Mesothelial cell of epicardium (in vitro differentiated cells): ENCODE results near the gene TMUB1. TPM values are rescaled to one million over a fixed set of nuclear protein-coding genes. Genes with fewer than 3 reads are reported as not detected.

Experiments
- DNase-seq, 2 experiments: peaks; one replicate each; pipeline ENCODE4 v3.0.0; 2021; ENCODE audit warnings: low spot score in 2 of 2; ENCODE audit not compliant: unreplicated experiment in 2 of 2
- H3K27ac Mint-ChIP-seq: 2 replicates; pipeline ENCODE4 v1.8.0; 2021; ENCODE audit warnings: mixed read lengths
- H3K27me3 Mint-ChIP-seq: 2 replicates; pipeline ENCODE4 v1.8.0; 2021; ENCODE audit warnings: low read depth, mixed read lengths
- H3K36me3 Mint-ChIP-seq: 2 replicates; pipeline ENCODE4 v1.8.0; 2021; ENCODE audit warnings: mixed read lengths
- H3K4me1 Mint-ChIP-seq: 2 replicates; pipeline ENCODE4 v1.8.0; 2021; ENCODE audit warnings: mixed read lengths
- H3K4me3 Mint-ChIP-seq: 2 replicates; pipeline ENCODE4 v1.8.0; 2021; ENCODE audit warnings: mild to moderate bottlenecking, moderate library complexity, mixed read lengths
- H3K9me3 Mint-ChIP-seq: 2 replicates; pipeline ENCODE4 v1.8.0; 2021; ENCODE audit warnings: mixed read lengths
- total RNA-seq: library from RNA; stranded (reverse); gene quantifications from 3 replicates; pipeline ENCODE4 v1.2.1, GENCODE V29; 2021
- TF ChIP-seq, protein P1 (sequence below): fragments of 200-600 bp; sonication (generic); IDR thresholded peaks from one replicate; pipeline ENCODE4 v1.5.0; 2021; ENCODE audit warnings: antibody characterized with exemption; ENCODE audit not compliant: unreplicated experiment

Gene TMUB1
- total RNA-seq, 1 donor from 2014 or later, result 34.7 TPM

DNA sequence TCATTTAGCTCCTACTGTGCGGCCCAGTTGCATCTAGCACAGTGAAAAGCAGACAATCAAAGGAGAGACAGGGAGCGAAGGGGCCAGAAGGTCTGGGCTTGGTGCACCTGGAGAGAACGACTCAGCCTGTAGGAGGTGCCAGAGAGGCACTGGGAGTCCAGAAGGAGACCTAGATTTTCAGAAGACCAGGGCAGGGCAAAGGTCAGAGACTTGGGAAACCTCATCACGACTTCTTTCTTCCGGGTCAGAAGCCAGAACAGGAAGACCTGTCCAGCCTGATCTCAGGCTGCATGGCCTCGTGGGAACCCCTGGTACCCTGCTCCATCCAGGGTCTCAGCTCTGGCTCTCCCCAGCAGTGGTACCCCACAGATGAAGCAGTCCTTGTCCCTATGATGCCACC, 8.1 kb upstream of the TMUB1 start:
- H3K27me3 Mint-ChIP-seq, result no peaks in the 10 kb centered on the region
- TF ChIP-seq, protein P1, sequence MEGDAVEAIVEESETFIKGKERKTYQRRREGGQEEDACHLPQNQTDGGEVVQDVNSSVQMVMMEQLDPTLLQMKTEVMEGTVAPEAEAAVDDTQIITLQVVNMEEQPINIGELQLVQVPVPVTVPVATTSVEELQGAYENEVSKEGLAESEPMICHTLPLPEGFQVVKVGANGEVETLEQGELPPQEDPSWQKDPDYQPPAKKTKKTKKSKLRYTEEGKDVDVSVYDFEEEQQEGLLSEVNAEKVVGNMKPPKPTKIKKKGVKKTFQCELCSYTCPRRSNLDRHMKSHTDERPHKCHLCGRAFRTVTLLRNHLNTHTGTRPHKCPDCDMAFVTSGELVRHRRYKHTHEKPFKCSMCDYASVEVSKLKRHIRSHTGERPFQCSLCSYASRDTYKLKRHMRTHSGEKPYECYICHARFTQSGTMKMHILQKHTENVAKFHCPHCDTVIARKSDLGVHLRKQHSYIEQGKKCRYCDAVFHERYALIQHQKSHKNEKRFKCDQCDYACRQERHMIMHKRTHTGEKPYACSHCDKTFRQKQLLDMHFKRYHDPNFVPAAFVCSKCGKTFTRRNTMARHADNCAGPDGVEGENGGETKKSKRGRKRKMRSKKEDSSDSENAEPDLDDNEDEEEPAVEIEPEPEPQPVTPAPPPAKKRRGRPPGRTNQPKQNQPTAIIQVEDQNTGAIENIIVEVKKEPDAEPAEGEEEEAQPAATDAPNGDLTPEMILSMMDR, result no peak
- H3K4me3 Mint-ChIP-seq, result no peak overlapping the region
- DNase-seq, result no peak
- no peak overlapping the region for H3K27ac Mint-ChIP-seq
- peaks cover 3% of the 10 kb centered on the region for H3K36me3 Mint-ChIP-seq
- peaks cover 21% of the 10 kb centered on the region for H3K4me1 Mint-ChIP-seq
- H3K9me3 Mint-ChIP-seq, result no peaks in the 10 kb centered on the region

DNA sequence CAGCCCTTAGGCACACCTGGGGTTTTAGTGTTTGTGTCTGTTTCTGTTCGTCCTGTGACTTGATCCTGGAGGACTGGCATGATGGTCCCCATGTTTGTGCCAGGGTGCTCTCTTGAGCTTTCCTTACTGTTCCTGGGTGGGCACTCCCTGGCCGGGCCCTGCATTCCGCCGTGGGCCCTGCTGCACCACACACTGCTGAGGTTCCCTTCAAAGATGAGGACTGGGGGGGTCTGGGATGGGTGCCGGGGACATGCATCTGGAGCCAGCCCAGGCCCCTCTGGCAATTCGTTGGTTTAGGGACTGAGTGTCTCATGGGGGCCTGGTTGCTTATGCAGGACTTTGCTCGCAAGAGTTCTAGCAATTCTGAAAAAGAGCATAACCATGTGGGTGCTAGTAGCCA, 7.7 kb upstream of the TMUB1 start:
- Mint-ChIP-seq H3K27me3 (no peaks in the 10 kb centered on the region), H3K4me3 (no peak overlapping the region), H3K9me3 (no peaks in the 10 kb centered on the region), H3K27ac (no peak overlapping the region), H3K36me3 (peaks cover 2% of the 10 kb centered on the region), H3K4me1 (peaks cover 21% of the 10 kb centered on the region)
- TF ChIP-seq, protein P1, result no peak
- DNase-seq, result no peak

DNA sequence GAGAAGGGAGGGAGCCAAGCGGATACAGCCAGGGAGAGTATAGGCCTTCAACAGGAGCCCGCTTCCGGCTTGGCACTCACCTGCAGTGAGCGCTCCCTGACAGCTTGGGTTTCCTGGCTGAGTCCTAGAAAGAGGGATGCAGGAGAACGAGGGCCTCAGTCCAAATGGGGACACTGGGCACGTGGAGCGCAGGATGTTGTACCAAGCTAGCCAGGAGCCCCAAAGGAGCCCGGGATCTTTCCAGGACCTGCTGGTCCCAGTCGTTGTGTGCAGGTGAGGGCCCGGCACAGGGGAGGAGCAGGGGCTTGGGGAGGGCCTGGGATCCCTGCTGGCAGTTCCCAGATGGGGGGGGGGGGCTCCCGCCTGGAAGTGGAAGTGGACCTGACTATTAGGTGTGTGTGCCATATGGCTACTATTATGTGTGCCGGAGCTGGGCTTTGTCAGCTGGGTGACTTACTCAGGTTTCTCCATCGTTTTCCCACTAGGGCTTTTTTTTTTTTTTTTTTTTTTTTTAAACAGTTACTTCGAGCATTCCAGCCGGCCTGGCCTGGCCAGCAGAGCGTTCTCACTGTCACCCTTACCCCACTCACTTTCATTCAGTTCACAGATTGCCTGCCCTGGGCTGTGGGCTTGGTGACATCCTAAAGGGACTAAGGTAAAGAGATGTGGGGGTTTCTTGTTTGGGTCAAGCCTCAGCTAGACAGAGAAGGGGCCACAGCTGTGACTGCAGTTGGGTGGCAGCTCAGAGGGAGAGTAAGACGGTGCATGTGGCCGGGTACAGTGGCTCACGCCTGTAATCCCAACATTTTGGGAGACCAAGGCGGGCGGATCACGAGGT, 6.8 kb upstream of the TMUB1 start:
- no peak for DNase-seq
- H3K9me3 Mint-ChIP-seq, result no peaks in the 10 kb centered on the region
- peak overlapping the region; percentile 83 for H3K27ac Mint-ChIP-seq
- H3K36me3 Mint-ChIP-seq, result peaks cover 2% of the 10 kb centered on the region
- TF ChIP-seq, protein P1, result no peak
- peaks cover 29% of the 10 kb centered on the region for H3K4me1 Mint-ChIP-seq
- no peak overlapping the region for H3K4me3 Mint-ChIP-seq
- H3K27me3 Mint-ChIP-seq, result no peaks in the 10 kb centered on the region

DNA sequence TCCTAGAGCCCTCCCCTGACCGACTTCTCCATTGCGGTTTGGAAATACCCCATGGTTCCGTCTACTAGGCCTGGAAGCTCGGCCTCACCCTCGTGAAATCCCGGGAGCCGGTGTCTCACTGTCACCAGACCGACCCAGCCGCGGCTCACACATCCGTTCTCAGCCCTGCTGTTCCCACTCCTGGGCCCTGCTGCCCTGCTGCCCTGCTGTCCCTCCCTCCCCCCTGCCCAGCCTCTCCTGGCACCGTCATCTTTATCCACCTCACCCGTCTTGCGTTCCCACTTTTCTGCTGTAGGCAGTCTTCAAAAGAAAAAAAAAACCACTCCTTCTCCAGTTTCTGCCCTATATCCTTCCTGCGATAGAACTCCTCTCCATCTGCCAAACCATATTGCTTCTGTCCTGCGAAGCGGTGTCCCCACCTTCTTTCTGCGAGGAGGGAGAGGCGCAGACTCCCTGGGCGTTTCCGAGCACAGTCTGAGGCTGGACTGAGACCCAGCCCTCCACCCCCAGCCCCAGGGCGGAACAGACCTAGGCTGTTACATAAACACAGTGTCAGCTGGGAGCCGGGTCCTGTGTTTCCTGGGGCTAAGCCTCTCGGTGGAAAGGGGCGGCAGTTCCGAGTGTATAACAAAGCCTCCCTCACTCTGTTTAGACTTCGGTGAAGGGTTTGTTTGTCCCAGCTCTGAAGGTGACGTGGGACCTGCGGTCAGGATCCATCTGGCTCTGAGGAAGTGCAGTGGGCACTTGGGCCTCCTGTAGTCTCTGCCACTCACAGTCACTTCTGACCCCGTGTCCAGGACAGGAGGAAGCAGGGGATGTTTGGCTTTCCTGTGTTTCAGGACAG, 5.8 kb upstream of the TMUB1 start:
- H3K27ac Mint-ChIP-seq, result peak overlapping the region; percentile 83
- DNase-seq, result no peak
- no peaks in the 10 kb centered on the region for H3K9me3 Mint-ChIP-seq
- TF ChIP-seq, protein P1, result no peak
- H3K36me3 Mint-ChIP-seq, result peaks cover 2% of the 10 kb centered on the region
- peaks cover 33% of the 10 kb centered on the region for H3K4me1 Mint-ChIP-seq
- H3K4me3 Mint-ChIP-seq, result peak overlapping the region; percentile 64
- H3K27me3 Mint-ChIP-seq, result no peaks in the 10 kb centered on the region

DNA sequence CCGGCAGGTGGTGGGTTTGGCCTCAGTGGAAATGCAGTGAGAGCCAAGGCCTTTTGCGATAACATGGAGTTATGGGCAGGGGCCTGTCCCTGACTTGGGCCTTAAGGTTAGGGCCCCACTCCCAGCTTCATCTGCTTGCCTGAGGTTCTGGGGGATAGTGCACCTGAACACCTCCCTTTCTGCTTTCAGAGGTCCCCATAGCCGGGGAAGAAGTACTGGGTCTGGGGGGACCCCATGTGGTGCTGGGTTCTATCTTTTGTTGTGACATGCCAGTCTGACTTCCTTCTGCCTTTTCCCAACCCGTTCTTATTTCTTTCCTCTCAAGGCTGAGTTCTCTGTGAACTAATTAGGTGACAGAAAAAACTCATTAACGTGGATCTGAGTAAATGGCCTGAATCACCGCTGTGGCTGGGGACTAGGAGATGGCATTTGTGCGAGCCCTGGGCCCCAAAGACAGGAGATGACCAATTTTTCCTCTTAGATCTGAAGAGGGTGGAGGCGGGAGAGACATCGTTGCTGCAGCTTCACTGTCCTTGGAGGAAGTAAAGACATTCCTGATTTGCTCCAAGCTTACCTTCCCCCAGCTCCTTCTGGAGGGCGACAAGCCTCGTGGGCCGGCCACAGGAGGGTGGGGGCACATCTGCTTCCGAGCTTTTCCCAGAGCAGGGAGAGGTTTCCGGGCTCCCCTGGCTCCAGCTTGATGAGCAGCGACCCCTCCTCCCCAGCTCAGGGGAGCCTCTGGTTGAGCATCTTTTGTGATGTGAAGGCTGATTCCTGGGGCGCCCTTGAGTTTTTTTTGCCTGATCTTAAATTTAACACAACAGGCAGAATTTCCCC, 4.9 kb upstream of the TMUB1 start:
- Mint-ChIP-seq H3K36me3 (peaks cover 2% of the 10 kb centered on the region), H3K9me3 (no peaks in the 10 kb centered on the region), H3K4me1 (peaks cover 33% of the 10 kb centered on the region), H3K4me3 (peak overlapping the region; percentile 64), H3K27ac (peak overlapping the region; percentile 44), H3K27me3 (no peaks in the 10 kb centered on the region)
- TF ChIP-seq, protein P1, result no peak
- DNase-seq, result no peak
